Kidney epithelial cell (primary cell): ENCODE data around the gene CEMIP2. TPM values are rescaled to one million over a fixed set of nuclear protein-coding genes. Genes with fewer than 3 reads are reported as not detected.
"Not testable (repeated sequence)": the region's sequence is repeated elsewhere in the genome, so short reads cannot be mapped to it uniquely, and the experiment has no call there.

Source experiments
- DNase-seq: peaks from one replicate; pipeline ENCODE4 v3.0.0-alpha.2; 2010; ENCODE audit warnings: low read depth
- H3K27me3 ChIP-seq: 2 replicates; pipeline ENCODE4 v1.6.0; 2011; ENCODE audit warnings: low read length; ENCODE audit not compliant: control insufficient read depth, insufficient read depth
- H3K36me3 ChIP-seq: 2 replicates; pipeline ENCODE4 v1.5.1; 2011; ENCODE audit warnings: low read length; ENCODE audit not compliant: control insufficient read depth, insufficient read depth
- H3K4me3 ChIP-seq: 2 replicates; pipeline ENCODE4 v1.5.1; 2011; ENCODE audit warnings: low read depth, mild to moderate bottlenecking, control low read depth, low read length
- total RNA-seq: library from RNA; depleted of rRNA; stranded (reverse); fragments of >200 nt; gene quantifications from 2 replicates; pipeline ENCODE4 v1.2.3, GENCODE V29; 2015
- TF ChIP-seq, protein P1 (sequence below): IDR thresholded peaks from 2 replicates; pipeline ENCODE4 v1.5.1; 2011; ENCODE audit warnings: mild to moderate bottlenecking, moderate library complexity, low read length, control low read depth, inconsistent platforms; ENCODE audit not compliant: insufficient read depth, poor library complexity, severe bottlenecking

Gene CEMIP2
- total RNA-seq, 1 donor from 2014 or later: 41.8 TPM

GRCh38 chr9:71664566-71664965 lies 103.7 kb downstream of the CEMIP2 start:
- DNase-seq: no peak
- TF ChIP-seq, protein P1, sequence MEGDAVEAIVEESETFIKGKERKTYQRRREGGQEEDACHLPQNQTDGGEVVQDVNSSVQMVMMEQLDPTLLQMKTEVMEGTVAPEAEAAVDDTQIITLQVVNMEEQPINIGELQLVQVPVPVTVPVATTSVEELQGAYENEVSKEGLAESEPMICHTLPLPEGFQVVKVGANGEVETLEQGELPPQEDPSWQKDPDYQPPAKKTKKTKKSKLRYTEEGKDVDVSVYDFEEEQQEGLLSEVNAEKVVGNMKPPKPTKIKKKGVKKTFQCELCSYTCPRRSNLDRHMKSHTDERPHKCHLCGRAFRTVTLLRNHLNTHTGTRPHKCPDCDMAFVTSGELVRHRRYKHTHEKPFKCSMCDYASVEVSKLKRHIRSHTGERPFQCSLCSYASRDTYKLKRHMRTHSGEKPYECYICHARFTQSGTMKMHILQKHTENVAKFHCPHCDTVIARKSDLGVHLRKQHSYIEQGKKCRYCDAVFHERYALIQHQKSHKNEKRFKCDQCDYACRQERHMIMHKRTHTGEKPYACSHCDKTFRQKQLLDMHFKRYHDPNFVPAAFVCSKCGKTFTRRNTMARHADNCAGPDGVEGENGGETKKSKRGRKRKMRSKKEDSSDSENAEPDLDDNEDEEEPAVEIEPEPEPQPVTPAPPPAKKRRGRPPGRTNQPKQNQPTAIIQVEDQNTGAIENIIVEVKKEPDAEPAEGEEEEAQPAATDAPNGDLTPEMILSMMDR: no peak
- no peaks in the 10 kb centered on the region for H3K27me3 ChIP-seq
- no peaks in the 10 kb centered on the region for H3K36me3 ChIP-seq
- no peak overlapping the region for H3K4me3 ChIP-seq

DNA sequence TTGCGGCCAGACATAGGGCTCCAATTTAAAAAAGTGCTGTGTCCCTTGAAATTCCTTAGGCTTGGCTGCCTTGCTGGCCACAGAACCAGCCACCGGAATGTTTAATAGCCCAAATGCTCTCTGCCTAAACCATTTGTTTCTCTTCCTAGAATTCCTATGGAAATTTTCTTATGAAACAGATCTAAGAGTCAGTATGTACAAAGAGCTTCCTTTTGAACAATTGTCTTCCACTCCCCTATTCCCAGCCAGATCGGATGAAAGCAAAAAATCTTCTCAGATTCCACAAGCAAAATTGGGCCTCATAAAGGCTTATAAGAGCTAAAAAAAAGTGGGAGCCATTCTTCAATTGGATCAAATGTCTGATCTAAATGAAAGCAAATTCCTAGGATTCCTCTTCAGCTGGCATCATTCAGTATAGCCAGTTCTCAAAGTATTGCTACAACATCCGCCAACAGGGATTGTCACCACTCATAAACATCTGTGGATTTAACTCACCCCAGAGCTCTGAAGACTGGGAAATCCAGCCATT lies 104.3 kb downstream of the CEMIP2 start:
- TF ChIP-seq, protein P1: no peak
- H3K27me3 ChIP-seq: no peaks in the 10 kb centered on the region
- peak; percentile 26 for DNase-seq
- H3K4me3 ChIP-seq: no peak overlapping the region
- no peaks in the 10 kb centered on the region for H3K36me3 ChIP-seq

DNA sequence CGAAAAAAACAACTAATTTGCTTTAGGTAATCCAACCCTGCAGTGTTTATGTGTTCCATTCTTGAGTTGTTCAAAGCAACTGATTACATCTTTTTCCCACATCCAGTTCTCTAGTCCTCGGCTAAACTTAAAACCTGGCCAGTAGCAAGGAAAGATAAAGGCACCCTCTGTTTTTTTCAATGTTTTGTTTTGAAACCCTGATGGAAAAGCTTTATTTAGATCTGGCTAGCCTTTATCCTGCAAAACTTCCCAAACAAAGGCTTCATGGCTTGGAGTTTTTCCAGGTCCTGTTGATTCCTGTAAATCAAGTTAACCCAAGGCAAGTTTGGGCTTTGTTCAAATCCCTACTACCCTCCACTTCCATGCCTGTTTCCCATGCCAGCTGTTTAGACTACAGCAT lies 105.1 kb downstream of the CEMIP2 start:
- DNase-seq: no peak
- Histone ChIP-seq H3K27me3 (no peaks in the 10 kb centered on the region), H3K36me3 (no peaks in the 10 kb centered on the region), H3K4me3 (no peak overlapping the region)
- TF ChIP-seq, protein P1: no peak

GRCh38 chr9:71662082-71662481 lies 106.2 kb downstream of the CEMIP2 start:
- H3K4me3 ChIP-seq: no peak overlapping the region
- TF ChIP-seq, protein P1: no peak
- no peaks in the 10 kb centered on the region for H3K27me3 ChIP-seq
- no peak for DNase-seq
- H3K36me3 ChIP-seq: no peaks in the 10 kb centered on the region

DNA sequence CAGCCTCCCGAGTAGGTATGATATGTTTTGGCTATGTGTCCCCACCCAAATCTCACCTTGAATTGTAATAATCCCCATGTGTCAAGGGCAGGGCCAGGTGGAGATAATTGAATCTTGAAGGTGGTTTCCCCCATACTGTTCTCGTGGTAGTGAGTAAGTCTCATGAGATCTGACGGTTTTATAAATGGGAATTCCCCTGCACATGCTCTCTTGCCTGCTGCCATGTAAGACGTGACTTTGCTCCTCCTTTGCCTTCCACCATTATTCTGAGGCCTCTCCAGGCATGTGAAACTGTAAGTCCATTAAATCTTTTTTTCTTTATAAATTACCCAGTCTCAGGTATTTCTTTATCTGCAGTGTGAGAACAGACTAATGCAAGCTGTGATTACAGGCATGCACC lies 111.0 kb downstream of the CEMIP2 start:
- not testable (repeated sequence) for H3K27me3 ChIP-seq, DNase-seq, H3K4me3 ChIP-seq, H3K36me3 ChIP-seq

GRCh38 chr9:71656496-71656895 lies 111.8 kb downstream of the CEMIP2 start:
- no peak overlapping the region for H3K4me3 ChIP-seq
- no peak for DNase-seq
- H3K36me3 ChIP-seq: no peaks in the 10 kb centered on the region
- H3K27me3 ChIP-seq: no peaks in the 10 kb centered on the region
- TF ChIP-seq, protein P1: no peak

DNA sequence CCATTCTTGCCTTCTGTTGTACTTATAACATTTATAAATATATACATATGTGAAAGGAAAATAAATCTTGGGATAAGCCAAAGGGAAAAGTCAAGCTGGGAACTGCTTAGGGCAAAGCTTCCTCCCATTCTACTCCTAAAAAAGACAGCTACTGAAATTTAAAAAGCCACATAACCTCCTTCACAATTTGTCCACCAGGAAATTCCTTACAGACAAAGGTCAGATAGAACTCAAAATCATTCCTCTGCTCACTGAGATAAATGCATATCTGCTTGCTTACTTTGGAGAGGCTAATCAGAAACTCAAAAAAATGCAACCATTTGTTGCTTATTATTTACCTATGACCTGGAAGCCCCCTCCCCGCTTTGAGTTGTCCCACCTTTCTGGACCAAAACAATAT lies 112.5 kb downstream of the CEMIP2 start:
- TF ChIP-seq, protein P1: no peak
- no peak for DNase-seq
- Histone ChIP-seq H3K36me3 (no peaks in the 10 kb centered on the region), H3K27me3 (no peaks in the 10 kb centered on the region), H3K4me3 (no peak overlapping the region)
